GM11168 (cell line): ENCODE measurements around the gene SYNE2.
"Not testable (repeated sequence)": the region's sequence is repeated elsewhere in the genome, so short reads cannot be mapped to it uniquely, and the experiment has no call there.

Experiments used
- in situ Hi-C: fragments of 300-500 bp; cut with MboI; formaldehyde crosslinking; loops from one replicate; pipeline ENCODE4 v1.12.0; 2022; ENCODE audit warnings: low sequenced_read_pairs; ENCODE audit not compliant: unreplicated experiment

Gene SYNE2

DNA sequence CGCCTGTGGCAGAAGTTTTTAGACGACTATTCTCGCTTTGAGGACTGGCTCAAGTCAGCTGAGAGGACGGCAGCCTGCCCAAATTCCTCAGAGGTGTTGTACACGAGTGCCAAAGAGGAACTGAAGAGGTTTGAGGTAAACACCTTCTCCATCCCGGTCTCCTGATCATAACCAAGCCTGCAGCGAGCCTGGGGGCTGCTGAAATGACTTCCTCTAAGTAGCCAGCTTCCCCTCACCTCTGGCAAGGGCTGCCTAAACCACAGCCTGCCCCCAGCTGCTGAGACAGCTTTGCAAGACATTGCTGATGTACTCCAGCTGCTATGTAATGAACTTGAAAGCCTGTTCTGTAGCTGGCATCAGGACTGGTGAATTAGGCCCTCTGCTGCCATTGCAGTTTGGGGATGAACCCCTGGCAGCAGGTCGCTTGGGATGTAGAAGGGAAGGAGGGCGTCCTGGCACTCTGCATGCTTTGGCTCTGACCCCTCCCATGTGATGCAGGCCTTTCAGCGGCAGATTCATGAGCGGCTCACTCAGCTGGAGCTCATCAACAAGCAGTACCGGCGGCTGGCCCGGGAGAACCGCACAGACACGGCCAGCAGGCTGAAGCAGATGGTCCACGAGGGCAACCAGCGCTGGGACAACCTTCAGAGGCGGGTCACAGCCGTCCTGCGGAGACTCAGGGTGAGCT is 356.8 kb downstream of the SYNE2 start:
- in situ Hi-C loops: no loop called here

- in situ Hi-C loops: no loop called here
These were observed 357.4 kb downstream of the SYNE2 start for GRCh38 chr14:64210216-64210615.

GRCh38 chr14:64210912-64211311 is 358.1 kb downstream of the SYNE2 start:
- in situ Hi-C loops: not testable (repeated sequence)

- in situ Hi-C loops: no loop called here
These were observed 359.9 kb downstream of the SYNE2 start for GRCh38 chr14:64212666-64213065.

- in situ Hi-C loops: no loop called here
These were observed 360.3 kb downstream of the SYNE2 start for GRCh38 chr14:64213086-64213485.

DNA sequence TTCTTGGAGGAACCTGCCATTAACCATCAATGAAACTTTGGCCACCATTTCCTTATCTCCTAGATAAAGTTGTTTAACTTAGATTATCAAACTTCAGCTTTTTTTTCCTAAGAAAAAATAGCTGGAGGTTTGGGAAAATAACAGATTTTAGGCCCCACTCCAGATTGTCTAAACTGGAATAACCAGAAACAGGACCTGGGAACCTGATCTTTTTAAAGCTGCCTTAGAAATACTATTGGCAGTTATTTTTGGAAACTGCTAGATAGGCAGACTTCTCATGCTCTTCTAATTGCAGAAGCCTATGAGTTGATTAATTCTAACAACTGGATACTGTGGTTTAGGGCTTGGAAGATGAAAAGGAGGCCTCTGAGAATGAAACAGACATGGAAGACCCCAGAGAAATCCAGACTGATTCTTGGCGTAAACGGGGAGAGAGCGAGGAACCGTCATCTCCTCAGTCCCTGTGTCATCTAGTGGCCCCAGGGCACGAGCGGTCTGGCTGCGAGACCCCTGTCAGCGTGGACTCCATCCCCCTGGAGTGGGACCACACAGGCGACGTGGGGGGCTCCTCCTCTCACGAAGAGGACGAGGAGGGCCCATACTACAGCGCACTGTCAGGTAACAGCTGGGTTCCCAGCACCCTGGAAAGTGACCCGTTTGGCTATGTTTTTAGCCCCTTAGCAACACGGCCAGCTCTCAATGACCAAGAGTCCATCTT is 361.2 kb downstream of the SYNE2 start:
- in situ Hi-C loops: no loop called here

- in situ Hi-C loops: no loop called here
These were observed 362.5 kb downstream of the SYNE2 start for GRCh38 chr14:64215274-64215673.

- in situ Hi-C loops: no loop called here
These were observed 363.2 kb downstream of the SYNE2 start for GRCh38 chr14:64215978-64216377.

GRCh38 chr14:64217308-64217707 is 364.5 kb downstream of the SYNE2 start:
- in situ Hi-C loops: no loop called here

GRCh38 chr14:64217834-64218233 is 365.0 kb downstream of the SYNE2 start:
- in situ Hi-C loops: no loop called here

- in situ Hi-C loops: no loop called here
These were observed 365.8 kb downstream of the SYNE2 start for GRCh38 chr14:64218344-64219240.

DNA sequence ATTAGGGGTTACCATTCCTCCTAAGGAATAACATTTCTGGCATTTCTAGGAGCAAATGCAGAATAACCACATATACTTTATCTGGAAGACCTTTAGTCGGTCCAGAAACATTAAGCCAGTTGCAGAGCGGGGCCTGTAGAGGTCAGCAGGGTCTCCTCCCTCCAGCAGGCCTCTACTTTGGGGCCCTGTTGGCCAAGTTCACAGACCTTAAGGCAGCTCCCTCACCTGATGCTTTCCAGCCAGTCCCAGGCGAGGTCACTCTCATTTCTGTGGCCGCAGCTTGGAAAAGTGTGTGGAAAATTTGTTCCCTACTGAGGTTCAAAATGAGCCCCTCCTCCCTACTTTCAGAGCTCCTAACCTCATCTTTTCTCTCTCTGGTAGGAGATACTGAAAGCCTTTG is 367.3 kb downstream of the SYNE2 start:
- in situ Hi-C loops: no loop called here

DNA sequence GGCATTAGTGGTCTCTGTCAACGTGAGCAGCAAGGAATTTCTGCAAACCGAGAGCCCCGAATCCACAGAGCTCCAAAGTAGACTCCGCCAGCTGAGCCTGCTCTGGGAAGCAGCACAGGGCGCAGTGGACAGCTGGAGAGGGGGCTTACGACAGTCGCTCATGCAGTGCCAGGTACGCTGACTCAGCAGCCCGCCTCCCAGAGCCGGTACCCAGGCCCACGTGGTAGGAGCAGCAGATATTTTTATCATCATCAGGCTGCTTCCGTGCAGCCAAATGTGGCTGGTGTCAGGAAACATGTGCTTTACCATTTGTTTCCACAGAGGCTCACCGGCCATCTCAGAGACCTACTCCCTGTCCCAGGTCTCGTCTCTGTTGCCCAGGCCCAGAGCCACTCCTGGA is 367.7 kb downstream of the SYNE2 start:
- in situ Hi-C loops: no loop called here

GRCh38 chr14:64221391-64222003 is 368.7 kb downstream of the SYNE2 start:
- in situ Hi-C loops: no loop called here

- in situ Hi-C loops: no loop called here
These were observed 372.4 kb downstream of the SYNE2 start for GRCh38 chr14:64225151-64225757.

DNA sequence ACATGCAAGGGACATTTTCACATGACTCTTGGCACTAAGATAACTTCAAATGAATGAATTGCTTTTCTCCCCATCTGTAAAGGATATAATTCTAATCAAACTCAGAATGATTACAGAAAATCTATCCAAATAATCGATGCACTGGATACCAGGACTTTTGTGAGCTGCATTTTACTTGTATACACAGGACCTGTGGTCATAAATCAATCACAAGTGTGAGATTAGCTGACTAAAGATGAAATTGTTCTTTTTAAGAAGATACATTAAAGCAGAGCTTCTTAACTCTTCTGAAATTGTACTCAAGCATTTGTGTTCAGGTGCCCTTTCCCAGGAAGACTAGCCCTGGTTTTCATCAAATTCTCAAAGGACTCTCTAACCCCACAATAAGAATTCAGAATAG is 375.1 kb downstream of the SYNE2 start:
- in situ Hi-C loops: no loop called here

DNA sequence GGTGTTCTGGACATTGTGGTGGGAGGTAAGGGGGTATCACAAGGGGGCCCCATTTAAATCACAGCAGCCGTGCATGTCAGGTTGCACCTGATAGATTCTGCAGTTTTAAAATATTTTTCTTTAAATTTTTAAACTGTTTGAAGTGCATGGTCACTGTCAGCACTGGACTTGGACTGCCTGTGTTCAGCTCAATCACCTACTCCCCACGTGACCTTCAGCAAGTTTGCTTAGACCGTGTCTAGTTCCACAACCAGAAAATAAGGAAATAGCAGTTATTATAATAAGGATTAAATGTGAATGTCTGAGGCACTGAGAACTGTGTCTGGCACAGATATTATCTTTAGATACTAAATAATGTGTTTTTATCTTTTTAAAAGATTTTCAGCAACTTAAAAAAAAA is 376.7 kb downstream of the SYNE2 start:
- in situ Hi-C loops: no loop called here

GRCh38 chr14:64232095-64232838 is 379.5 kb downstream of the SYNE2 start:
- in situ Hi-C loops: no loop called here

DNA sequence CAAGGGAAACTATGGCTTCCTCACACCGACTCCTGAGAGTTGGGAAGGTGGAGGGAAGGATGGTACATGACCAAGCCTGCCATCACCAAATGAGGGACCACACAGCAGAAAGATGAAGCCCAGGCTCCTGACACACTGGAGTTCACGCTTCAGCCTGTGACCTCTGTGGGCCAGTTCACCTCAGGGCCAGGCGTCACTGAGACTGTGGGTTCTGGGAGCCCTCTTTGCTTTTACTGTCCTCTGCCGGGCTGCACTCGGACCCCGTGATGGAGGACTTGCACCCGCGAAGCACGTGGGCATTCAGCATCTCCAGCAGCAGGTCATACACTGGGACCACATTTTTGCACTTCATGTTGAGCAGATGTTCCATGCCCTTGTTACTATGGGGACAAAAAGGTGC is 380.1 kb downstream of the SYNE2 start:
- in situ Hi-C loops: no loop called here
